Left renal cortex interstitium (tissue), 4 donors: Measurements from ENCODE around the gene PIN4. TPM values are rescaled to one million over a fixed set of nuclear protein-coding genes. Genes with fewer than 3 reads are reported as not detected.
"Not testable (repeated sequence)": the region's sequence is repeated elsewhere in the genome, so short reads cannot be mapped to it uniquely, and the experiment has no call there.

Experiments used
- DNase-seq, 4 donors: peaks; one replicate each; pipeline ENCODE4 v3.0.0-alpha.2; 2013; ENCODE audit warnings: low read depth in 4 of 4, low spot score in 2 of 4, missing footprints in 1 of 4
- polyA plus RNA-seq, 4 donors: library from polyadenylated mRNA; unstranded; fragments of 120-200 nt; gene quantifications; one replicate each; pipeline ENCODE4 v1.2.1, GENCODE V29; 2013; ENCODE audit not compliant: insufficient read length in 4 of 4

PIN4 gene
- polyA plus RNA-seq, 4 donors: 42.7 to 58.1 (median 48.1) TPM

GRCh38 chrX:72201836-72202536 lies 20.4 kb downstream of the PIN4 start:
- no peak for DNase-seq

DNA sequence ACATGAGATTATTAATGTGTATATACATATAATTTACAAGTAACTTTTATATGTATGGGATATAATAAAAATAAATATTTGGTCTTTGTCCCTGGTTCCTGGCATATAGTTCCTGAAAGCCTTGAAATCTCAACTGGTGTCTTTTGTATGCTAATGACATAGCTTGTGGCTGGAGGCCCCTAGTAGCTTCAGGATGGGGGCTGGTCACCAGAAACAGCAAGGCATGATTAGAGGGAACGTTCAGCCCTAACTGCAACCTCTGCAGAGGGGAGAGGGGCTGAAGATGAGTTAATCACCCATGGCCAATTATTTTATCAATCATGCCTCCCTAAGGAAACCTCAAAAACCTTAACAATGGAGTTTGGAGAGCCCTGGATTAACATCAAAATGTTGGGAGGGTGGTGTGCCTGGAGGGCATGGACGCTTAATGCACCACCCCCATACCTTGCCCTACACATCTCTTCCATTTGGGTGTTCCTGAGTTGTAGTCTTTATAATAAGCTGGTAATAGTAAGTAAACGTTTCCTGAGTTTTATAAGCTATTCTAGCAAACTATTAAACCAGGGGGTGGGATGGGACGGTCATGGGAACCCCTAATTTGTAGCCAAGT lies 21.3 kb downstream of the PIN4 start:
- no peak for DNase-seq

- DNase-seq: no peak
Measured at GRCh38 chrX:72203421-72203820, 21.9 kb downstream of the PIN4 start.

- no peak for DNase-seq
Measured at GRCh38 chrX:72205706-72206105, 24.1 kb downstream of the PIN4 start.

- DNase-seq: no peak
Measured at GRCh38 chrX:72207366-72207765, 25.8 kb downstream of the PIN4 start.

DNA sequence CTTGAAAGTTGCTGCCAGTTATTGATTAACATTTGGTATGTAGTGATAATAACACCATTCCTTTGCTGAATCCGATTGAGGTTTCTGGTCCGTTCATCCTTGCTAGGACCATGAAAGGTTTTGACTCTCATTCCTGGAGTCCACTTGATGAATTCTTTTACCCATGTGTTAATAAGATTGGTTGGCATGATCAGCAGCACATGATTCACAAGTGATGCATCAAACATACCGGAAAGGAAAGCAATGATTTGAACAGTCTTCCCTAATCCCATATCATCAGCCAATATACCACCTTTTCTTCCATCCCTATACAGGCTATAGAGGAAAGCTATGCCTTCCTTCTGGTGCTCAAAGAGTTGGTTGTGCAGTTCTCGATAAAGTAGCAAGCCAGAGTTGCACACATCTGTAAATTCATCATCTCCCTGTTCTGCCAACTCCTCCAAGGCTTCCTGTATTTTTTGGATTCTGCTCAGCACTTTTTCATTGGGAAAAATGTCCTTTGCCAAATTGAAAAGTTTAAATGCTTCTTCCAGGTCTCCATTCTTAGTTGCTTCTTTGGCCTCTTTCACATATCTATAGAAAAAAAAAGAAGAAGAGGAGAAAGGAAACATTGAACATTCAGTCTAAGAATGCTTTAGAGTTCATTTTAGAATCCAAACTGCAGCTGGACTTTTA lies 26.7 kb downstream of the PIN4 start:
- DNase-seq: no peak

DNA sequence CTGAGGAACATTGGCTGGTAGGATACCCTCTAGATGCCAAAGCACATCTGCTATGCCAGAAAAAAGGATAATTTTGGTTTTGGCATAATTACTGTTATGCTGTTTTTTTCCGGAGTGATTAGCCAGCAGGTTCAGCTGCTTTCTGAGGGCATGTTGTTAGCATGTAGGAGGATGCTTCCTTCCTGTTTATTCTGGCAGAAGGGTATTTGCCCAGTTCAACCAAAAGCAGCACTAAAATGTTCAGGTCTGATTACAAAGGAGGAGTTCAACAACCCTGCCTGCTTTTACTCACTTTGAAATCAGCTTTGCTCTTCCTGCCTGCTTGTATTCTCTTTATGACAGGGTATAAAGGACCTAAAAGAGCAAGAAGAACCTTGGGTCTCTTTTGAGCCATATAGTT lies 35.4 kb downstream of the PIN4 start:
- DNase-seq: no peak

DNA sequence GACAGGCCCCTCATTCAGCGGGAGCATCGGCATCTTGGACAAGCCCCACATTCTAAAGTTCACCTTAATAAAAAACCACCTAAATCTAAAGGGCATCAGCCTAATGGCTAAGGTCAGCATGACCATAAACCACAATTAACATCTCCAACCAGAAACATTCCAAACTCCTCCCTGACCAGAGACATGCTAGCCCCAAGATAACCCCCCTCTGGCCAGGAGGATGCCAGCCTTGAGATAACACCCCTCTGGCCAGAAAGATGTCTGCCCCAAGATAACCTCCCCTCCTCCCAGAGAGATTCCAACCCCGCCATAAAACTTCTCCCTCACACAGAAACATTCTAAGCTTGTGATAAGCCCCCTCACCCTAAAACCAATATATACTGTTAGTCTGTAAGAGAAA lies 38.8 kb downstream of the PIN4 start:
- DNase-seq: not testable (repeated sequence)

DNA sequence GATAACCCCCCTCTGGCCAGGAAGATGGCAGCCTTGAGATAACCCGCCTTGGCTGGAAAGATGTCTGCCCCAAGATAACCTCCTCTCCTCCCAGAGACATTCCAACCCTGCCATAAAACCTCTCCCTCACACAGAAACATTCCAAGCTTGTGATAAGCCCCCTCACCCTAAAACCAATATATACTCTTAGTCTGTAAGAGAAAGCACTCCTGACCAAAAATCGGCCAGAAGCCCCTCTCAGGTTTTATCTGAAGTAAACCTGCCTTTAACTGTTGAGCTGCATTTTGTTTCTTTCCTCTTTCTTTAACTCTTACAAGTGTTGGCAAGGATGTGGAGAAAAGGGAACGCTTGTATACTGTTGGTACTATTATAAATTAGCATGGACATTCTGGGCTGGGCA lies 48.7 kb downstream of the PIN4 start:
- no peak for DNase-seq

- DNase-seq: no peak
Measured at GRCh38 chrX:72236841-72237240, 55.3 kb downstream of the PIN4 start.

- no peak for DNase-seq
Measured at GRCh38 chrX:72238183-72238582, 56.6 kb downstream of the PIN4 start.

GRCh38 chrX:72238721-72239475 lies 57.3 kb downstream of the PIN4 start, which contains the start of gene ERCC6L:
Gene ERCC6L (minus strand): TSS chrX:72239027. CDS start chrX:72238911, 116 bp downstream.
- peak; percentile 60 to 75 (median 61) for DNase-seq

- no peak for DNase-seq
Measured at GRCh38 chrX:72240976-72241375, 59.4 kb downstream of the PIN4 start.

DNA sequence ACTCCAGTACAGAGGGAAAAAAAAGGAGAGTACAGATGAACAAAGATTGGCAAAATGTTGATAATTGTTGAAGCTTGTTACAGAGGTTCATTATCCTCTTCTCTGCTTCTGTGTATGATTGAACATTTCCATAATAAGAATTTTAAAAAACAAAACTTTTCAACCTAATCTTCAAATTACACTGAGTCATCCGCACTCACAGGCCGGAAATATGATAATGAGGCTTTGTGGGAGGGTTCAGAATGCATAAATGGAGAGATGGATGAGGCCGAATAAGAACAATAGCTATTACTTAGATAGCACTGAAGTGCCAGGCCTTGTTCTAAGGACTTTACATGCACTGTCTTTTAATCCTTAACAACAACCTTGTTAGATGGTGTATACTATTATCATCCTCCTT lies 61.9 kb downstream of the PIN4 start:
- DNase-seq: no peak

GRCh38 chrX:72245461-72246089 lies 64.0 kb downstream of the PIN4 start:
- DNase-seq: no peak

- DNase-seq: no peak
Measured at GRCh38 chrX:72247206-72247942, 65.8 kb downstream of the PIN4 start.
